ENCODE results near the gene CD300LG.

Gene CD300LG

GRCh38 chr17:43812396-43813265, 34.3 kb upstream of the CD300LG start:
- Histone ChIP-seq H3K4me3 (ENCODE audit: low read depth, low read length) (no peak overlapping the region), H3K36me3 (replicated peaks) (peaks cover 29% of the 10 kb centered on the region), H3K27ac (no peak overlapping the region)

GRCh38 chr17:43813386-43813785, 33.6 kb upstream of the CD300LG start:
- peaks cover 31% of the 10 kb centered on the region for H3K36me3 ChIP-seq (replicated peaks)
- H3K27ac ChIP-seq, result no peak overlapping the region
- in situ Hi-C loops (cut with HindIII; ENCODE audit: low pct_ligation_motif_present, low sequenced_read_pairs), result no loop called here
- no peak for DNase-seq
- TF ChIP-seq CTCF (IDR thresholded peaks at IDR 0.05; ENCODE audit: low read depth, low read length, missing control alignments), result no peak
- no peak overlapping the region for H3K4me3 ChIP-seq (ENCODE audit: low read depth, low read length)
- H3K27me3 ChIP-seq (replicated peaks), result no peaks in the 10 kb centered on the region

More at GRCh38 chr17:43812396-43813265, 34.3 kb upstream of the CD300LG start:
- H3K27me3 ChIP-seq (replicated peaks), result no peaks in the 10 kb centered on the region
- TF ChIP-seq CTCF (IDR thresholded peaks at IDR 0.05; ENCODE audit: low read depth, low read length, missing control alignments), result no peak
- in situ Hi-C loops (cut with HindIII; ENCODE audit: low pct_ligation_motif_present, low sequenced_read_pairs), result no loop called here
- no peak for DNase-seq

GRCh38 chr17:43814026-43814425, 33.0 kb upstream of the CD300LG start:
- H3K27me3 ChIP-seq (replicated peaks), result no peaks in the 10 kb centered on the region
- peak; percentile 10 for TF ChIP-seq CTCF (IDR thresholded peaks at IDR 0.05; ENCODE audit: low read depth, low read length, missing control alignments)
- H3K27ac ChIP-seq, result peak overlapping the region; percentile 82
- no peak for DNase-seq
- H3K4me3 ChIP-seq (ENCODE audit: low read depth, low read length), result no peak overlapping the region
- in situ Hi-C loops (cut with HindIII; ENCODE audit: low pct_ligation_motif_present, low sequenced_read_pairs), result no loop called here
- H3K36me3 ChIP-seq (replicated peaks), result peaks cover 29% of the 10 kb centered on the region

- Histone ChIP-seq H3K27ac (peak overlapping the region; percentile 82), H3K36me3 (replicated peaks) (peaks cover 26% of the 10 kb centered on the region), H3K27me3 (replicated peaks) (no peaks in the 10 kb centered on the region), H3K4me3 (ENCODE audit: low read depth, low read length) (no peak overlapping the region)
- no peak for TF ChIP-seq CTCF (IDR thresholded peaks at IDR 0.05; ENCODE audit: low read depth, low read length, missing control alignments)
- in situ Hi-C loops (cut with HindIII; ENCODE audit: low pct_ligation_motif_present, low sequenced_read_pairs), result no loop called here
- peak; percentile 48 for DNase-seq
These were observed 32.3 kb upstream of the CD300LG start for GRCh38 chr17:43814714-43815113.

- no peak for TF ChIP-seq CTCF (IDR thresholded peaks at IDR 0.05; ENCODE audit: low read depth, low read length, missing control alignments)
- peaks cover 31% of the 10 kb centered on the region for H3K36me3 ChIP-seq (replicated peaks)
- DNase-seq, result no peak
- in situ Hi-C loops (cut with HindIII; ENCODE audit: low pct_ligation_motif_present, low sequenced_read_pairs), result no loop called here
- H3K27ac ChIP-seq, result no peak overlapping the region
- H3K4me3 ChIP-seq (ENCODE audit: low read depth, low read length), result no peak overlapping the region
- no peaks in the 10 kb centered on the region for H3K27me3 ChIP-seq (replicated peaks)
These were observed 30.3 kb upstream of the CD300LG start for GRCh38 chr17:43816336-43817320.
